Inferior parietal cortex (tissue), 1 donor: ENCODE measurements around the gene NXF2B.
"Not testable (repeated sequence)": the region's sequence is repeated elsewhere in the genome, so short reads cannot be mapped to it uniquely, and the experiment has no call there.

Source experiments
- DNase-seq: peaks from one replicate; pipeline ENCODE4 v3.0.0-alpha.2; 2016; ENCODE audit errors: extremely low spot score

NXF2B gene, protein sequence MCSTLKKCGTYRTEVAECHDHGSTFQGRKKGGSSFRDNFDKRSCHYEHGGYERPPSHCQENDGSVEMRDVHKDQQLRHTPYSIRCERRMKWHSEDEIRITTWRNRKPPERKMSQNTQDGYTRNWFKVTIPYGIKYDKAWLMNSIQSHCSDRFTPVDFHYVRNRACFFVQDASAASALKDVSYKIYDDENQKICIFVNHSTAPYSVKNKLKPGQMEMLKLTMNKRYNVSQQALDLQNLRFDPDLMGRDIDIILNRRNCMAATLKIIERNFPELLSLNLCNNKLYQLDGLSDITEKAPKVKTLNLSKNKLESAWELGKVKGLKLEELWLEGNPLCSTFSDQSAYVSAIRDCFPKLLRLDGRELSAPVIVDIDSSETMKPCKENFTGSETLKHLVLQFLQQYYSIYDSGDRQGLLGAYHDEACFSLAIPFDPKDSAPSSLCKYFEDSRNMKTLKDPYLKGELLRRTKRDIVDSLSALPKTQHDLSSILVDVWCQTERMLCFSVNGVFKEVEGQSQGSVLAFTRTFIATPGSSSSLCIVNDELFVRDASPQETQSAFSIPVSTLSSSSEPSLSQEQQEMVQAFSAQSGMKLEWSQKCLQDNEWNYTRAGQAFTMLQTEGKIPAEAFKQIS

GRCh38 chrX:102439908-102440307 lies at the start of gene NXF2B:
NXF2B (minus strand) TSS chrX:102440008; CDS start chrX:102380036, 59,972 bp downstream.
- not testable (repeated sequence) for DNase-seq

GRCh38 chrX:102478765-102479164 lies 39.0 kb upstream of the NXF2B start:
- DNase-seq, result not testable (repeated sequence)

DNA sequence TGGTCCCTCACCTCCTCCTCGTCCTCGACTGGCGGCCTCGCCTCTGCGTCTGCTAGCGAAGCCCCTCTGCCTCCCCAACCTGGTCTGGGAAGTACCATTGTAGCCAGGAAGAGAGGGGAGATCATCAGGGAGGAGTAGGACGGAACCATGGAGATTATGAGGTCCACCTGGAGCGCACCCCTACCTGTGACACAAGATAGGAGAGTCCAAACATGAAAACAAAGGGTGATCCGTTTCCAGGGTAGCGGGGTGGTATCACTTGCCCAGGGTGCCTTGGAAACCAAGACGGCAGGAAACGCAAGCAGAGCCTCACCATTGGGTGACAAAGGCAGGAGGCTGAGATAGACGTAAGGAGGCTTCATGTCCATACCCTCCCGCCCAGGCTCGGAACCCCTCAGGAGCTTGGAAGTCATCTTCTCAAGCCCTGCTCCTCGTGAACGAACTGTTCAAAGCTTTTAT lies 32.0 kb upstream of the NXF2B start, which contains the start of gene TCP11X2:
Gene TCP11X2 (minus strand): TSS at position 51 of the 459 bp plus-strand sequence.
- DNase-seq, result not testable (repeated sequence)

DNA sequence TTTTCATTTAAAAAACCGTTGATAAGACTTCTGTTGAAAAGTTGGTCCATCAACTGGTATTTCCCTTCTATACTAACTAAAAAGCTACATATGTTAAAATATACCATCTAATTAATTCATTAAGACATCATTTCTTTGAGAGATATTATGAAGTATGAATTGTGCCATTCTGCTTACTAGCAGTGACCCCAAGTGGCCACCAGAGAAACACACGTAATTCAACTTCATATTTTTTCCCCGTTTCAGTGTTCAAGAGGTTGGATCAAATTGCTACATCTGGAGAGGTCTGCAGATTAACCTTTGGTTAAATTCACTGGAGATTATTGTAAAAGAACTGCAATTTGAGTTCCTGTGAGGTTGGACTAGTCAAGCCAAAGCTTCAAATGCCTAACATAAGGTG lies 30.4 kb upstream of the NXF2B start:
- DNase-seq, result not testable (repeated sequence)

- not testable (repeated sequence) for DNase-seq
Measured at GRCh38 chrX:102458615-102459014, 18.8 kb upstream of the NXF2B start.

- DNase-seq, result not testable (repeated sequence)
Measured at GRCh38 chrX:102414493-102414892, 25.3 kb downstream of the NXF2B start.

GRCh38 chrX:102345916-102346315 lies 93.9 kb downstream of the NXF2B start:
- DNase-seq, result peak; percentile 77

GRCh38 chrX:102341867-102342266 lies 97.9 kb downstream of the NXF2B start:
- no peak for DNase-seq

DNA sequence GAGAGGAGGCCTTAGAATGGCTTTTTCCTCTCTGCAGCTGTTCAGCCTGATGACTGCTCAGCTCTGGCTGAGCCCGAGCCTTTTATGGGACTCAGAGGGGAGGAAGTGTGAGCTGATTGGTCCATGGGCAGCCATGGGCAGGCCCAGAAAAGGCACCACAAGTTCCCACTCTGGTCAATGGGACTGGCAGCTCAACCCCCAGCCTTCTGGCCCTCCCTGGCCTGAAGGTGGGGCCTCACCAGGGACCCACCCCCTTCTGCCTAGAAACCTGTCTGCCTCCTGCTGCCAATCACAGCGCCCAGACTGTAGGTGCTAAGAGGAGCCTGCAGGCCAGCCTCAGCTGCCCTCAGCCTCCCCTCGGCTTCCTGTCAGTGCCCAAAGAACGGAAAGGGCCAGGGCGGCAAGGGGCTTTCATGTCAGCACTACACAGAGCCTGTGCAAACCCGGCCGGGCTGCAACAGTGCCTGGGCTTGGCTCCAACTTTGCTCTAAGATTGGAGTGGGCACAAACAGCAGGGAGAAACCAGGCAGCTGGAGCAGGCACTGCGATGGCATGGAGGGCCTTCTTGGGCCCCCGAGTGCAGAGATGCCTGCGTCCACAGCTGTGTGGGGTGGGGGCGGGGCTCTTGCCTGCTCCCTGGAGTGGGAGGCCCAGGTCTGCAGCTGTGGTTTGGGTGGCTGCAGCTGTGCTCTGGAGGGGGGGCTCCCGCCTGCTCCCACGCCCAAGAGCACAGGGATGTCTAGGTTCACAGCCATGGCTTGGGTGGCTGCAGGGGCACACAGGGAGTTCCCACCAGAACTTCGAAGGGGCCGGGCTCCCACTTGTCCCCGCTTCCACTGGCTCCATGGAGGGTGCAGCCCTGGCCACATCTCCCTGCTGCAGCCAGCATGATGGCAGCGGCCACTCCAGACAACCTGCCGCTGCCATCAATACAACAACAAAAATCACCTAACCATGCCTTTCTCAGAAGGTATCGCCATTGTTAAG lies 100.2 kb downstream of the NXF2B start:
- no peak for DNase-seq

- DNase-seq, result no peak
Measured at GRCh38 chrX:102338162-102338561, 101.6 kb downstream of the NXF2B start.
